Measurements from ENCODE around the gene RMI2. TPM values are rescaled to one million over a fixed set of nuclear protein-coding genes. Genes with fewer than 3 reads are reported as not detected.
A peak's percentile ranks its signal among the peaks of the same experiment; 100 is the strongest.

Gene RMI2
- total and polyA plus RNA-seq, 8 donors: 2.3 to 79.9 (median 8.3) TPM

DNA sequence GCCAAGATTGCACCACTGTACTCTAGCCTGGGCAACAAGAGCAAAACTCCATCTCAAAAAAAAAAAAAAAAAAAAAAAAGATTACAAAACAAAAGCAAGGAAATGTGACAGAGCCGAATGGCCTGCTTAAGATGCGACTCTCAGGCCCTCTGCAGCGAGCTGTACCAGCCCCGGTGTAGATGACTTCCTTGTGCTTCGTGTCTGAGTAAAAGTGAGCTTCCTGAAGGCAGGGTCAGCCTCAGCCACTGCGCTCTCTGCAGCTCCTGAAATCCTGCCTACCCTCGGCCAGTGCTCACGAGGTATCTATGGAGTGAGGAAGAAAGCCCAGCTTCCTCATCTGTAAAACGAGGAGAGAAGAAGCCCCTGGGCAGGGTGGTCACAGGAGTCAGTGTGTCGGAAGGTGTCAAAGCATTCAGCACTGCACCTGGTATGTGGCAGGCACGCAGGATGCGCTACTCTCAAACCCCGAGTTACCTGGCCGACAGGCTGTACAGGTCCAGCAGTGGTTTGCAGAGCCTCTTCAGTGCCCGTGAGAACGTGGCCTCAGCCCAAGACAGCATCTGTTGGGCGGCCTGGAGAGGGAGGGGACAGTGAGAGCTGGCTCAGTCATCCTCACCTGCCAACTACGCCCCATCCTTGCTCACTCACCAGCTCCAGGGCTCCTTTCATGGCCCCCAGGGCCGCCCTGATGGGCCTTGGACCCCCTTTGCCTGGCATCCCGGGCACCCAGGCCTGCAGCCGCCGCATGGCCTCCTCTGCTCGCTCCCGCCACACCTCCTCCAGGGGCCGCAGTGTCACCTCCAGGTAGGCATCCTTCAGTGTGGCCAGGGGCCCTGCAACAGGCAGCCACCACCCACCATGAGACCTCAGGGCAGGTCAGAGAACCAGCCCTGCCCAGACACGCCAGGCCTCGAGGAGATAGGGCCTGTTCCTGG is 44.6 kb downstream of the RMI2 start:
- 80 to 86% (median 86%) methylated on average over 17 to 27 of the region's 27 CpGs for WGBS, 5 donors
- intact Hi-C loops (cut with DNase I; ENCODE audit: low total_unique reads): loop anchor here (10.0 kb wide), 1 partner anchor 425 kb away; no protein-coding TSS in a partner anchor
- H3K9me3 ChIP-seq: no peaks in the 10 kb centered on the region
- no peak for DNase-seq
- no peak for TF ChIP-seq POLR2A (IDR thresholded peaks at IDR 0.05)
- TF ChIP-seq, protein P1, sequence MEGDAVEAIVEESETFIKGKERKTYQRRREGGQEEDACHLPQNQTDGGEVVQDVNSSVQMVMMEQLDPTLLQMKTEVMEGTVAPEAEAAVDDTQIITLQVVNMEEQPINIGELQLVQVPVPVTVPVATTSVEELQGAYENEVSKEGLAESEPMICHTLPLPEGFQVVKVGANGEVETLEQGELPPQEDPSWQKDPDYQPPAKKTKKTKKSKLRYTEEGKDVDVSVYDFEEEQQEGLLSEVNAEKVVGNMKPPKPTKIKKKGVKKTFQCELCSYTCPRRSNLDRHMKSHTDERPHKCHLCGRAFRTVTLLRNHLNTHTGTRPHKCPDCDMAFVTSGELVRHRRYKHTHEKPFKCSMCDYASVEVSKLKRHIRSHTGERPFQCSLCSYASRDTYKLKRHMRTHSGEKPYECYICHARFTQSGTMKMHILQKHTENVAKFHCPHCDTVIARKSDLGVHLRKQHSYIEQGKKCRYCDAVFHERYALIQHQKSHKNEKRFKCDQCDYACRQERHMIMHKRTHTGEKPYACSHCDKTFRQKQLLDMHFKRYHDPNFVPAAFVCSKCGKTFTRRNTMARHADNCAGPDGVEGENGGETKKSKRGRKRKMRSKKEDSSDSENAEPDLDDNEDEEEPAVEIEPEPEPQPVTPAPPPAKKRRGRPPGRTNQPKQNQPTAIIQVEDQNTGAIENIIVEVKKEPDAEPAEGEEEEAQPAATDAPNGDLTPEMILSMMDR (IDR thresholded peaks at IDR 0.05): no peak
- no peak for TF ChIP-seq POLR2AphosphoS5 (IDR thresholded peaks at IDR 0.05)
- TF ChIP-seq EP300 (IDR thresholded peaks at IDR 0.05): no peak
- no peak overlapping the region for H3K4me3 ChIP-seq
- peaks cover 0 to 15% (median 7%) of the 10 kb centered on the region in 4 donors for H3K4me1 ChIP-seq
- H3K27me3 ChIP-seq: peaks cover 0 to 8% (median 0%) of the 10 kb centered on the region in 3 donors
- no peak overlapping the region for H3K27ac ChIP-seq
- no peaks in the 10 kb centered on the region for H3K36me3 ChIP-seq

DNA sequence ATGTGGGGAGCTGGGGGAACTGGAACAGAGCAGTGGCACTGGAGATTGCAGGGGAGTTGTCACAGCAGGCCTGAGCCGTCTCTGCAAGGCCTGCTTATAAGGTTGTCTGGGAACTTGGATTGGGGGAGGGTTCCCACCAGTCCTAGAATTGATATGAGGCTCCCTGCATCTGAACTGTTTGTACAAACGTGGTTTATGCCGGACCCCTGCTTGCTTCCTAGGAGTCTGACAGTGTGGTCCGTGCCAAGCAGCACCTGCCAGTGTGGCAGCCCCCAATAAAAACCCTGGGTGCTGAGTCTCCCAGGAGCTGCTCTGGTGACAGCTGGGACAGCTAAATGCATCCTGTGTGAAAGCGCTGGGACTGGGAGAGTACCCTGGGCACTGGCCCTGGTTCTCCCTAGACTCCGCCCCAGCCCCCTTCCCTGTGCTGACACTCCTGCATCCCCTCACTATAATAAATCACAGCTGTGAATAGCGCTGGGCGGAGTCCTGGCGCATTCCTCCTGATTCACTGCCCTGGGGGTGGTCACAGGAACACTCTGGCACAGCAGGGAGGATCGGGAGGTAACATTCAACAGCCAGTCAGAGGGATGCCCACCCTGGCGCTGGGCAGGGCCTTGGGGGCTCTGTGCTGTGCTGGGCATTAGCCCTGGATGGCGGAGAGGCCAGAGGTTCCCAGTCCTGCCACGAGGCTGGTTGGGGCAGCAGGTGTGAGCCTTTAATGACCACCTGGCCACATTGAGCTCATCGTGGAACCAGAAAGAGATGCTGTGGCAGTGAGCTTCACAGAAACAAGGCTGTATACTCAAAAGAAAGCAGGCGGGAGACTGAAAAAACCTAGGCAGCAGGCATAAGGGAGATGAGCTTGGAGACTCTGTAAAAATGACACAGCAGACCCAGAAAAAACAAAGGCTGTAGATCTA is 45.6 kb downstream of the RMI2 start:
- H3K4me1 ChIP-seq: peaks cover 0 to 15% (median 7%) of the 10 kb centered on the region in 4 donors
- intact Hi-C loops (cut with DNase I; ENCODE audit: low total_unique reads): loop anchor here (10.0 kb wide), 1 partner anchor 424 kb away; no protein-coding TSS in a partner anchor

DNA sequence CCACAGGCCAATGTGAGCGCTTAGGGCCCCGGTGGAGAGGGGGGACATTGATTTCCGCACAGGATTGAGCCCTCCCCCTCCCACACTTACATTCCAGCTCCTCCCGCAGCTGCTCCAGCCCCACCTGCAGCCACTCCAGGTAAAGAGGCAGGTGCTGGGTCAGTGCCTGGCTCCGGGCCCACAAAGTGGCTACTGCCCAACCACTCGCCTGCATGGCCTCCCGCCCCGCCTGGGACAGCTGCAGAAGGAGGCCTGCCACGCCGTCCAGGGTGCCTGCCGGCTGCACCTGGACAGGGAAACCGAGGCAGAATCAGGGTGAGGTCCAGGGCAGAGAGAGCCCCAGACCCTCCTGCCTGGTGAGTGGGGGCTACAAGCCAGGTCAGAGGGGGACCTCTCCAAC is 46.3 kb downstream of the RMI2 start:
- Histone ChIP-seq H3K9me3 (no peaks in the 10 kb centered on the region), H3K4me1 (peaks cover 0 to 22% (median 9%) of the 10 kb centered on the region in 4 donors), H3K4me3 (no peak overlapping the region), H3K27me3 (peaks cover 0 to 8% (median 0%) of the 10 kb centered on the region in 3 donors), H3K27ac (no peak overlapping the region), H3K36me3 (no peaks in the 10 kb centered on the region)
- TF ChIP-seq POLR2AphosphoS5 (IDR thresholded peaks at IDR 0.05) (no peak), EP300 (IDR thresholded peaks at IDR 0.05) (no peak), POLR2A (IDR thresholded peaks at IDR 0.05) (no peak)
- TF ChIP-seq, protein P1 (IDR thresholded peaks at IDR 0.05): no peak
- intact Hi-C loops (cut with DNase I; ENCODE audit: low total_unique reads): loop anchor here (10.0 kb wide), 1 partner anchor 423 kb away; no protein-coding TSS in a partner anchor
- WGBS, 5 donors: 19 to 46% (median 38%) methylated on average over 4 to 12 of the region's 12 CpGs
- peak; percentile 74 to 91 for DNase-seq

More for the DNA sequence above, 45.6 kb downstream of the RMI2 start:
- 67 to 81% (median 70%) methylated on average over 9 to 15 of the region's 15 CpGs for WGBS, 5 donors
- H3K36me3 ChIP-seq: no peaks in the 10 kb centered on the region
- H3K9me3 ChIP-seq: no peaks in the 10 kb centered on the region
- no peak overlapping the region for H3K4me3 ChIP-seq
- no peak for TF ChIP-seq POLR2AphosphoS5 (IDR thresholded peaks at IDR 0.05)
- TF ChIP-seq, protein P1 (IDR thresholded peaks at IDR 0.05): no peak
- no peak for TF ChIP-seq POLR2A (IDR thresholded peaks at IDR 0.05)
- no peak for TF ChIP-seq EP300 (IDR thresholded peaks at IDR 0.05)
- H3K27me3 ChIP-seq: peaks cover 0 to 8% (median 0%) of the 10 kb centered on the region in 3 donors
- no peak overlapping the region for H3K27ac ChIP-seq
- no peak for DNase-seq
